ENCODE results near the gene MAMDC4.

MAMDC4 gene

DNA sequence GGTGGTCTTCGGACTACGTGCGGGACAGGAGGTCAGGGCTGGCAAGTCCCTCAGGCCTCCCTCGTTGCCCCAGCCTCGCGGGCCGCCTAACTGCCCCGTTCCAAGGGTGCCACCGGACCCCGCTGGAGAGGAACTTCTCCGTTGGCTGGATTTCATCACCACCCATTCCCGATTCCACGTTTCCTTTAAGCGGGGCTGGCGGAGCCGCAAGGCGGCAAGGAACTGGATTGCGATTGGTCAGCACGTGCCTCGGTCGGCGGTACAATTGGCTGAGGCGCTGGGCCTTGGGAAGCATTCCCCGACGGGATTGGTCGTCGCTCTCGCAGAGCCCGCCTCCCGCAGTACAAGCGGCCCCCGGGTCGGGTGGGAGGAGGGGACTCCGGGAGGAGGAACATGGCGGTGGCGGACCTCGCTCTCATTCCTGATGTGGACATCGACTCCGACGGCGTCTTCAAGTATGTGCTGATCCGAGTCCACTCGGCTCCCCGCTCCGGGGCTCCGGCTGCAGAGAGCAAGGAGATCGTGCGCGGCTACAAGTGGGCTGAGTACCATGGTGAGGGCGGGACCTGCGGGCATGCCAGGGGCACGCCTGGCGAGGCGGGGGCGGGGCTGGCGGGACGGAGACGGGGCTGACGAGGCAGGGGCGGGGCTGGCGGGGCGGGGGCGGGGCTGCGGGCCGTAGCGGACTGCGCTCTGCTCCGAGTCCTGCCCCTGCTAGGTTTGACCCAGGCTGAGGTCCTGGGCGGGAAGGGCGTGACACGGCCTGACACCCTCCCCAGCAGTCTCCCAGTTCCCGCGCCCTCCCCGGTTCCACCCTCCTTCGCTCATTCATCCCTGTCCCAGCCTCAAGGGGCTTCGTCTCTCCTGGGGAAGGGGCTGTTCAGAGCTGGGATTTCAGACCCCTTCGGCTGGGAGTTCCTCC is 2.8 kb upstream of the MAMDC4 start, which contains the start of gene PHPT1:
TSS of gene PHPT1 (plus strand) at position 372 of the 922 bp plus-strand sequence. CDS start at position 394, 22 bp downstream.
- DNase-seq (ENCODE audit: low read depth in 2 of 2) = peak; percentile 96 to 97

DNA sequence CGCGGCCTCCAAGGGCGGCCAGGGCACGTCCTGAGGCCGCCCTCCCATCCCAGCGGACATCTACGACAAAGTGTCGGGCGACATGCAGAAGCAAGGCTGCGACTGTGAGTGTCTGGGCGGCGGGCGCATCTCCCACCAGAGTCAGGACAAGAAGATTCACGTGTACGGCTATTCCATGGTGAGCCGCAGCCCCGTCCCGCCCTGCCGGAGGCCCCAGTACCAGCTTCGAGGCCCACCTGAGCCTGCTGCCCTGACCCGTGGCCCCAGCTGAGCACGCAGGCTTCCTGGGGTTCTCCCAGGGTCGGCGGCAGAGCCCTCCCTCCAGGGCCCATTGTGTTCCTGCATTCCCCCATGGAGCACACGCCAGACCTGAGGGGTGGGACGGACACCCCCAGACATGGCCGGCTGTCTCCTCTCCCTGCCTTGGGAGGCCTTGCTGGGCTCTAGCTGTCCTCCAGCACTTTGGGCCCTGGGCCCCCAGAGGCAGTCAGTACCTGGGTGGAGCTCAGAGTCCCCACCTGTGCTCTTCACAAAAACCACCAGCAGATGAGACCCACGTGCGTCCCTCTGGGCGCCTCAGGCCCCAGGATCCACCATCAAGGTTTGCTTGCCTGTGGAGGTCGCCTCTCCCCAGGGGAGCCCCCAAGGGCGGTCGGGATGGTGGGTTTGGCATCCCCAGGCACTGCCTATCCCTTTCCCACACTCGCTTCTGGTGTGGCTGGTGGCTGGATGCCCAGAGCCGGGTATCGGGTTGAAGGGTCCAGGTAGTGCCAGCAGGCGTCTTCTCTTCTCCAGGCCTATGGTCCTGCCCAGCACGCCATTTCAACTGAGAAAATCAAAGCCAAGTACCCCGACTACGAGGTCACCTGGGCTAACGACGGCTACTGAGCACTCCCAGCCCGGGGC is 1.9 kb upstream of the MAMDC4 start:
- no peak for DNase-seq (ENCODE audit: low read depth in 2 of 2)

DNA sequence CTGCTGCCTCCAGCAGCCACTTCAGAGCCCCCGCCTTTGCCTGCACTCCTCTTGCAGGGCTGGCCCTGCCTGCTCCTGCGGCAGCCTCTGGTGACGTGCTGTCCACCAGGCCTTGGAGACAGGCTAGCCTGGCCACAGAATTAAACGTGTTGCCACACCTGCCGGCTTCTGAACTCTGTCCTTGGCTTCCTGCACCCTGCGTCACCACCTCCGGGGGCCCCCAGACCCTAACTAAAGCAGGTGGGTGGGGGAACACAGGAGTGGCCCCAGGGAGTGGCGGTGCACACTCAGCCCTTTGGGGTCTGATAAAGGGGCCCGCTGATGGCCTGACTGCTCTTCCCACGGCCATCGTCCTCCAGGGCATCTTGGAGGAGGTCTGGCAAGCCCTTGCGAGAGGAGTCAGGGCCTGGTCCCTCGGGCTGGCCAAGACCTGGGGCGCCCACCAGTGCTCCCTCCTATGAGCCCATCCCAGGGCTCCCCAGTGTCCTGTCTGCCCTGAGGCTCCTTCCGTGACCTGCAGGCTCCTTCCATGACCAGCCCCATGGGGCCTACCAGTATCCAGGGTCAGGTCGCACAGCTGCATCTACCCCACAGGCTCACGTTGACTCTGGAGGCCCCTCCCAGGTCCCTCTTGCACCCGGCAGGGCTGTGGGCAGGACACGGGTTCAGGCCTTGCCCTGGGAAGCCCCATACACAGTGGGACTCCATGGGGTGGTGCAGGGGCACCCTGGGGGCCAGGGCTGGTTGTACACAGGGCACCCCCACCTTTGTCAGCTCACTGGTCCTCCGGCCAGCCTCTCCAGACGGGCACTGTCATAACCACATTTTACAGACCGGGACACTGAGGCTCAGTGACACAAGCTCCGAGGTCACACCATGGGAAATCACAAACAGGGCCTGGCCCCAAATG is 1.0 kb upstream of the MAMDC4 start:
- DNase-seq (ENCODE audit: low read depth in 2 of 2) = no peak

DNA sequence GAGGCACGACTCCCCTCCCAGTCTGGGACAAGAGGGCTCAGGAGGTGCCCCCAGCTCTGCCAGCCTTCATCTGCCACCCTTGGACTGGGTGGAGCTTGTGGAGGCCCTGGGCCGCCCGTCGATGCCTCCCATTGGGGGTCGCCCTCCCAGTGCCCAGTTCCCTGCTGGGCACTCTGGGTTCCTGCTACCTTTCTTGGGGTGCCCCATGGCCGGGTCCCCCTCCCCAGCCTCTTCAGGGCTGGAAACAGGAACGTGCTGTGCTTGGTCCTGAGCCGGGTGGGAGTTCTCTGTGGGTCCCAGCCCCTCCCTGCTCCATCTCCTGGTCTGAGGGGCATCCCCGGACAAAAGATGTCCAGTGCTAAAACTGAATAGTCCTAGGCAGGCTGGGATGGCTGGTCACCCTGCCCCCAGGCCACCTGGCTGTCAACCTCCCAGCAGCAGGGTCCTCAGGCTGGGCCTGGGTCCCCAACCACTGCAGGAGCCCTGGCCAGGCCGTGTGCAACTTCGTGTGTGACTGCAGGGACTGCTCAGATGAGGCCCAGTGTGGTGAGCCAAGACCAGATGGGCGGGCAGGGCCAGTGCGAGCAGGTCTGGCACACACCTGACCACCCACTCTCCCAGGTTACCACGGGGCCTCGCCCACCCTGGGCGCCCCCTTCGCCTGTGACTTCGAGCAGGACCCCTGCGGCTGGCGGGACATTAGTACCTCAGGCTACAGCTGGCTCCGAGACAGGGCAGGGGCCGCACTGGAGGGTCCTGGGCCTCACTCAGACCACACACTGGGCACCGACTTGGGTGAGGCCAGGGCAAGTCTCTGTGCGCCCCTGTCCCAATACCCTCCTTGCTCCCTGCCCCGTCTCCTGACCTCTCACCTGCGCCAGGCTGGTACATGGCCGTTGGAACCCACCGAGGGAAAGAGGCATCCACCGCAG is 784 bp downstream of the MAMDC4 start:
- no peak for DNase-seq (ENCODE audit: low read depth in 2 of 2)

DNA sequence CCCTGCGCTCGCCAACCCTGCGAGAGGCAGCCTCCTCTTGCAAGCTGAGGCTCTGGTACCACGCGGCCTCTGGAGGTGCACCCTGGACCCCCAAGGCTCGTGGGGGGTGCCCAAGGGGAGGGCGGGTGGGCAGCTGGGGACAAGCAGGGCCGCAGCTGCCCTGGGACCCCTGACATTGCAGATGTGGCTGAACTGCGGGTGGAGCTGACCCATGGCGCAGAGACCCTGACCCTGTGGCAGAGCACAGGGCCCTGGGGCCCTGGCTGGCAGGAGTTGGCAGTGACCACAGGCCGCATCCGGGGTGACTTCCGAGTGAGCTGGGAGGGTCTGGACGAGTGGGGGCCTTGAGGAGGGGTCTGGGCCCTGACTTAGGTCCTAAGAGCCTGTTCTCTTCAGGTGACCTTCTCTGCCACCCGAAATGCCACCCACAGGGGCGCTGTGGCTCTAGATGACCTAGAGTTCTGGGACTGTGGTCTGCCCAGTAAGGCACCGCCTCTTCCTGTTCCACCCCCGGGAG is 1.5 kb downstream of the MAMDC4 start:
- DNase-seq (ENCODE audit: low read depth in 2 of 2) = no peak

DNA sequence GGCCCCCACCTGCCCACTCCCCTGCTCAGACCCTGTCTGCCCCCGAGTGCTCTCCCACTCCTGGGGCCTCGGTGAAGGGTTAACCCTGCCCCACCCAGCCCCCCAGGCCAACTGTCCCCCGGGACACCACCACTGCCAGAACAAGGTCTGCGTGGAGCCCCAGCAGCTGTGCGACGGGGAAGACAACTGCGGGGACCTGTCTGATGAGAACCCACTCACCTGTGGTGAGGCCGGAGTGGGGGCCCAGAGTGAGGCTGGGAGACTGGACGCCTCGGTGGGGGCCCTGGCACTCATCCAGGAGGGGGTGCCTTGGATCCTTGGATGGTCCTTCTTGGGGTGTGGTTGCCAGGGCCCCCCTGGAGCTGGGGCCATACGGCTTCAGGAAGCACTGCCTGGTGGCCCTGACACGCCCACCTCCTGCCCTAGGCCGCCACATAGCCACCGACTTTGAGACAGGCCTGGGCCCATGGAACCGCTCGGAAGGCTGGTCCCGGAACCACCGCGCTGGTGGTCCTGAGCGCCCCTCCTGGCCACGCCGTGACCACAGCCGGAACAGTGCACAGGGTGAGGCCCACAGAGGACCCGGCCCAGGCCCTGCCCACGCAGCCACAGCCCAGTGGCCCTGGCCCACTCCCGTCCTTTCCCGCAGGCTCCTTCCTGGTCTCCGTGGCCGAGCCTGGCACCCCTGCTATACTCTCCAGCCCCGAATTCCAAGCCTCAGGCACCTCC is 2.1 kb downstream of the MAMDC4 start:
- DNase-seq (ENCODE audit: low read depth in 2 of 2) = no peak

DNA sequence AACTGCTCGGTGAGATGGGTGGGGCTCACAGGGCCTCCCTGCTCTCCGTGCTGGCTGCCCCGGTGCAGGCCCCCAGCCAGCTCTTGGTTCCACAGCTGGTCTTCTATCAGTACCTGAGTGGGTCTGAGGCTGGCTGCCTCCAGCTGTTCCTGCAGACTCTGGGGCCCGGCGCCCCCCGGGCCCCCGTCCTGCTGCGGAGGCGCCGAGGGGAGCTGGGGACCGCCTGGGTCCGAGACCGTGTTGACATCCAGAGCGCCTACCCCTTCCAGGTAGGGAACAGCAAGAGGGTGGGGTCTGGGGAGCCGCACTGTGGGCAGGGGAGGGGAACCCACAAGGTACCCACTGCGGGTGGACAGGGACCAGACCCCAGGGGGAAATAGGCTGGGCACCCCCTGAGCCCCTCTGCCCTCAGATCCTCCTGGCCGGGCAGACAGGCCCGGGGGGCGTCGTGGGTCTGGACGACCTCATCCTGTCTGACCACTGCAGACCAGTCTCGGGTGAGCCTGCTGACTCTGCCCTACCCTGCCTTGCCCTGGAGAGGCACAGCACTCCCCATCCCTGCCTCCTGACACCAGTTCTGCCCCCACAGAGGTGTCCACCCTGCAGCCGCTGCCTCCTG is 2.8 kb downstream of the MAMDC4 start:
- no peak for DNase-seq (ENCODE audit: low read depth in 2 of 2)

DNA sequence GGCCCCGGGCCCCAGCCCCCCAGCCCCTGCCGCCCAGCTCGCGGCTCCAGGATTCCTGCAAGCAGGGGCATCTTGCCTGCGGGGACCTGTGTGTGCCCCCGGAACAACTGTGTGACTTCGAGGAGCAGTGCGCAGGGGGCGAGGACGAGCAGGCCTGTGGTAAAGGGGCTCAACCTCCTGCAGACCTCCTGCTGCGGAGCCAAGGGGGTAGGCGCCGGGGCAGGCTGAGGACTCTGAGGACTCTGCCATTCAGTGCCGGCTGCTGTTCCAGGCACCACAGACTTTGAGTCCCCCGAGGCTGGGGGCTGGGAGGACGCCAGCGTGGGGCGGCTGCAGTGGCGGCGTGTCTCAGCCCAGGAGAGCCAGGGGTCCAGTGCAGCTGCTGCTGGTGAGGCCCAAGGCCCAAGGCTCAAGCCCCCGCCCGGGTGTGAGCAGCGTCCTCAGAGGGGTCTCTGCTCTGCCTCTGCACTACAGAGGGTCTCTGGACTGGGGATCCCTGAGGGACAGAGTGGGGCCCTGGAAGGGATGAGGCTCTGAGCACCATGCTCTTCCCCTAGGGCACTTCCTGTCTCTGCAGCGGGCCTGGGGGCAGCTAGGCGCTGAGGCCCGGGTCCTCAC is 3.4 kb downstream of the MAMDC4 start:
- DNase-seq (ENCODE audit: low read depth in 2 of 2) = no peak

DNA sequence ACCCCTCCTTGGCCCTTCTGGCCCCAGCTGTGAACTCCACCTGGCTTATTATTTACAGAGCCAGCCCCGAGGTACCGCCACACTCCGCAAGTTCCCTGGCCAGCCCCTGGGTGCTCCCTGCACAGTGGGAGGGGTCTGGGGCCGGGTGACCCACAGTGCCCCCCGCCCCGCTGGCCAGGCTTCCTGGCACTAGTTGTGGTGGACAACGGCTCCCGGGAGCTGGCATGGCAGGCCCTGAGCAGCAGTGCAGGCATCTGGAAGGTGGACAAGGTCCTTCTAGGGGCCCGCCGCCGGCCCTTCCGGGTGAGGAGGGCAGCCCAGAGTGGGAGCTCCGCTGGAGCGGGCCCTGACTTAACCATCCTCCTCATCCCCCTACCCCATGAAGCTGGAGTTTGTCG is 3.9 kb downstream of the MAMDC4 start:
- no peak for DNase-seq (ENCODE audit: low read depth in 2 of 2)

DNA sequence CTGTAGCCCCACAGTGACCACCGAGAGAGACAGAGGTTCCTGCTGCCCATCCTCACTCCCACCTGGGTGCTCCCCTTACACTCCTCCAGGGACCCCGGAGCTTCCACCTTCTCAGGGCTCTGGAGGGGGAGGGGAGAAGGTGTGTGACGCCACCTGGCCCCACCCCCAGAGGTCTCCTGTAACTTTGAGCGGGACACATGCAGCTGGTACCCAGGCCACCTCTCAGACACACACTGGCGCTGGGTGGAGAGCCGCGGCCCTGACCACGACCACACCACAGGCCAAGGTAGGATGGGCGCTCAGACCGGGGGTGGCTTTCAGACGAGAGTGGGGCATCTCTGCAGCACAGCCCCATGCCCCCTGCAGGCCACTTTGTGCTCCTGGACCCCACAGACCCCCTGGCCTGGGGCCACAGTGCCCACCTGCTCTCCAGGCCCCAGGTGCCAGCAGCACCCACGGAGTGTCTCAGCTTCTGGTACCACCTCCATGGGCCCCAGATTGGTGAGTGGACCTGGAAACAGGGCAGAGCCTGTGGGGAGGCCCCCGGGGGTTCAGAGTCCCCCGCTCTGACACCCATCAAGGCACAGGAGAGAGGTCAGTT is 4.5 kb downstream of the MAMDC4 start:
- DNase-seq (ENCODE audit: low read depth in 2 of 2) = no peak

DNA sequence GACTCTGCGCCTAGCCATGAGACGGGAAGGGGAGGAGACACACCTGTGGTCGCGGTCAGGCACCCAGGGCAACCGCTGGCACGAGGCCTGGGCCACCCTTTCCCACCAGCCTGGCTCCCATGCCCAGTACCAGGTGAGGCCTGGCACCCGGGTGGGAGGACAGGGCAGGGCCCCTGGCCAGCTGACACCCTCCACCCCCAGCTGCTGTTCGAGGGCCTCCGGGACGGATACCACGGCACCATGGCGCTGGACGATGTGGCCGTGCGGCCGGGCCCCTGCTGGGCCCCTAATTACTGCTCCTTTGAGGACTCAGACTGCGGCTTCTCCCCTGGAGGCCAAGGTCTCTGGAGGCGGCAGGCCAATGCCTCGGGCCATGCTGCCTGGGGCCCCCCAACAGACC is 5.0 kb downstream of the MAMDC4 start:
- no peak for DNase-seq (ENCODE audit: low read depth in 2 of 2)

DNA sequence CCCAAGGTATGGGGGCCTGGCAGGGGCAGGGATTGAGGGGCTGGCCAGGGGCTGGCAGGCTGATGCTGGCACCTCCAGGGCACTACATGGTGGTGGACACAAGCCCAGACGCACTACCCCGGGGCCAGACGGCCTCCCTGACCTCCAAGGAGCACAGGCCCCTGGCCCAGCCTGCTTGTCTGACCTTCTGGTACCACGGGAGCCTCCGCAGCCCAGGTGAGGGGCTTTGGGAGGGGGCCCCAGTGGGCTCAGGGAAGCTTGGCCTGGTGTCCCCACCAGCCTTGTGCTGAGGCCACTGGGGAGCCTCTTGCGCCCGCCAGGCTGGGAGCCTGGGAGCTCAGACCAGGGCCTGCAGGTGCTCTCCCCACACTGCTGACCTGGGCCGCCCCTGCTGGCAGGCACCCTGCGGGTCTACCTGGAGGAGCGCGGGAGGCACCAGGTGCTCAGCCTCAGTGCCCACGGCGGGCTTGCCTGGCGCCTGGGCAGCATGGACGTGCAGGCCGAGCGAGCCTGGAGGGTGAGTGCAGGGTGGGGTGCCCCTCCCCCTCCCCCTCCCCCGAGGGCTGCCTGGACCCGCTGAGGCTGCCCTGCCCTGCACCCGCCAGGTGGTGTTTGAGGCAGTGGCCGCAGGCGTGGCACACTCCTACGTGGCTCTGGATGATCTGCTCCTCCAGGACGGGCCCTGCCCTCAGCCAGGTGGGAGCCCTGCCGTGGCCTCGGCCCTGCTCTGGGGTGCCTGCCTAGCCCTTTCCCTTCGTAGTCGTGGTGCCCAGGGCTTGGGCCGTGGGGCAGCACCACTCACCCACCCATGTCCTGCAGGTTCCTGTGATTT is 5.7 kb downstream of the MAMDC4 start:
- no peak for DNase-seq (ENCODE audit: low read depth in 2 of 2)

DNA sequence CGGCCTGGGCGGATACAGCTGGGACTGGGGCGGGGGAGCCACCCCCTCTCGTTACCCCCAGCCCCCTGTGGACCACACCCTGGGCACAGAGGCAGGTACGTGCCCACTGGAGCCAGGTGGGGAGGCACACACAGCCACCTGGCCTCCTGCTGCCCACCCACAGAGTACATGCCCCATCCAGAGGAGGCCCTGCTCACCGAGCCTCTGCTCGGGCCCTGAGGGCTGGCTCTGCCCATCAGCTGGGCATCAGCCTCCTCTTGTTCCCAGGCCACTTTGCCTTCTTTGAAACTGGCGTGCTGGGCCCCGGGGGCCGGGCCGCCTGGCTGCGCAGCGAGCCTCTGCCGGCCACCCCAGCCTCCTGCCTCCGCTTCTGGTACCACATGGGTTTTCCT is 6.3 kb downstream of the MAMDC4 start:
- no peak for DNase-seq (ENCODE audit: low read depth in 2 of 2)

DNA sequence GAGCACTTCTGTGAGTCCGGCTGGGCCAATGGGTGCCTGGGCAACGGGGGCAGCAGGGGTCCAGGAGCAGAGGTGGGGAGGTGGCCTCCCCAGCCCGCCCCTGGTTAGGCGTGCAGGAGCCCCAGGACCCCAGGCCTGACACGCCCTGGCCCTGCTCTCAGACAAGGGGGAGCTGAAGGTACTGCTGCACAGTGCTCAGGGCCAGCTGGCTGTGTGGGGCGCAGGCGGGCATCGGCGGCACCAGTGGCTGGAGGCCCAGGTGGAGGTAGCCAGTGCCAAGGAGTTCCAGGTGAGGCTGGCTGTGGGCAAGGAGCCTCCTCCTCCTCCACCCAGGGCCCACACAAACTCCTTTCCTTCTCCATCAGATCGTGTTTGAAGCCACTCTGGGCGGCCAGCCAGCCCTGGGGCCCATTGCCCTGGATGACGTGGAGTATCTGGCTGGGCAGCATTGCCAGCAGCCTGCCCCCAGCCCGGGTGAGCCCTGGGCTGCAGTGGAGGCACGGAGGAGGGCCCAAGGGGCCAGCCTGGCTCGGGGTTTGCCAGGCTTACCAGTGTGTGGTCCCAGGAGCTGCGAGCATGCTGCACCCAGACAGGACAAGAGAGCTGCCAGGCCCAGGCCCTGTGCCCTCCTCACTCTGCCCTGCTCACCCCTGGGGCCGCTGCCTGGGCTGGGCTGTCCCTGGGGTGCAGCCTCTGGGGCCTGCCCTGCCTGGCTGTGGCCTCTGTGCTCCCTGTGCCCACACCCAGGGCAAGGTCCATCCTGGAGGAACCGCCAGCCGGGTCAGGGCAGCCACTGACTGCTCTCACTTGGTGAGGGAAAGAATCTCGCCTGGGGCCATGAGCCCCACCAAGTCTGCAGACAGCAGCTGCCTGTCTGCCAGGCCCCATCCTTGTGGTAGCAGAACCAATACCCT is 7.0 kb downstream of the MAMDC4 start:
- DNase-seq (ENCODE audit: low read depth in 2 of 2) = no peak

DNA sequence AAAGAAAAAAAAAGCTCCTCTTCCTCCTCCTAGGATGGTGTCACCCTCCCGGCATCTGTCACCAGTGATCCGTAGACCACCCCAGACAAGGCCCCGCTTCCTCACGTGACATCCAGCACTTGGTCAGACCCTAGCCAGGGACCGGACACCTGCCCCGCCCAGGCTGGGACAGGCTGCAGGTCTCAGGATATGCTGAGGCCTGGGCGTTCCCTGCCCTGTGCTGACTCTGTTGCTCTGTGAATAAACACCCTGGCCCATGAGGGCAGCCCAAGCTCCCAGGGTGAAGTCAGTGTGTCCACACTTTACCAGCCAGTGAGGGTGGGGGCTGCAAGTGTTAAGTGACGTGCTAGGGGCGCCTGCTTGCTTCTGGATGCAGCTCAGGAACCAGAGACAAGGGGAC is 8.4 kb downstream of the MAMDC4 start:
- no peak for DNase-seq (ENCODE audit: low read depth in 2 of 2)
